HG03060 (cell line): ENCODE measurements around the gene PEMT.

Experiments
- ATAC-seq: cut with Tn5 transposase; IDR thresholded peaks from one replicate; pipeline ENCODE4 v1.9.1; 2021; ENCODE audit warnings: low read depth, moderate number of reproducible peaks; ENCODE audit not compliant: unreplicated experiment

PEMT gene

GRCh38 chr17:17538417-17539391, 52.8 kb downstream of the PEMT start:
- no peak for ATAC-seq

GRCh38 chr17:17537311-17538099, 54.0 kb downstream of the PEMT start:
- ATAC-seq: no peak

GRCh38 chr17:17536702-17537101, 54.8 kb downstream of the PEMT start:
- no peak for ATAC-seq

GRCh38 chr17:17535957-17536356, 55.6 kb downstream of the PEMT start:
- ATAC-seq: no peak

GRCh38 chr17:17533901-17534441, 57.5 kb downstream of the PEMT start:
- no peak for ATAC-seq

- ATAC-seq: no peak
These were observed 58.5 kb downstream of the PEMT start for GRCh38 chr17:17532991-17533390.

- ATAC-seq: no peak
These were observed 60.4 kb downstream of the PEMT start for GRCh38 chr17:17531156-17531555.

- no peak for ATAC-seq
These were observed 62.5 kb downstream of the PEMT start for GRCh38 chr17:17528696-17529652.

GRCh38 chr17:17527956-17528500, 63.5 kb downstream of the PEMT start:
- no peak for ATAC-seq

- ATAC-seq: no peak
These were observed 64.0 kb downstream of the PEMT start for GRCh38 chr17:17527534-17527933.

- ATAC-seq: no peak
These were observed 65.1 kb downstream of the PEMT start for GRCh38 chr17:17526369-17526768.

GRCh38 chr17:17525956-17526355, 65.6 kb downstream of the PEMT start:
- no peak for ATAC-seq

- ATAC-seq: no peak
These were observed 66.2 kb downstream of the PEMT start for GRCh38 chr17:17525311-17525710.

- ATAC-seq: no peak
These were observed 67.6 kb downstream of the PEMT start for GRCh38 chr17:17523731-17524490.

GRCh38 chr17:17523001-17523730, 68.3 kb downstream of the PEMT start:
- ATAC-seq: no peak

- no peak for ATAC-seq
These were observed 70.8 kb downstream of the PEMT start for GRCh38 chr17:17520599-17521232.

- no peak for ATAC-seq
These were observed 71.6 kb downstream of the PEMT start for GRCh38 chr17:17519886-17520285.

- no peak for ATAC-seq
These were observed 72.6 kb downstream of the PEMT start for GRCh38 chr17:17518951-17519350.
